ENCODE results near the gene IGF1R.

DNA sequence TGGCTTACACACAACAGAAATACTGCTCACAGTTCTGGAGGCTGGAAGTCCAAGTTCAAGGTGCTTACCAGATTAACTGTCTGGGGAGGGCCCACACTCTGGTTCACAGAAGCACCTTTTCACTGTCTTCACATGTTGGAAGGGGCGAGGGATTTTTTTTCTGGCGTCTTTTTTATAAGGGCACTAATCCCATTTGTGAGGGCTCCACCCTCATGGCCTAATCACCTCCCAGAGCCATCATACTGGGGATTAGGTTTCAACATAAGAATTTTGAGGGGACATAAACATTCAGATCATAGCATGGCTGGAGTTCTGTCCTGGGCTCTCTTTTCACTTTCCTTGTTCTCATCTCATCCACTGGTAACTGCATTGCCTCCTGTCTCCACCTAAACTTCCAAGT, 63.5 kb downstream of the IGF1R start:
- TF ChIP-seq, protein P1, sequence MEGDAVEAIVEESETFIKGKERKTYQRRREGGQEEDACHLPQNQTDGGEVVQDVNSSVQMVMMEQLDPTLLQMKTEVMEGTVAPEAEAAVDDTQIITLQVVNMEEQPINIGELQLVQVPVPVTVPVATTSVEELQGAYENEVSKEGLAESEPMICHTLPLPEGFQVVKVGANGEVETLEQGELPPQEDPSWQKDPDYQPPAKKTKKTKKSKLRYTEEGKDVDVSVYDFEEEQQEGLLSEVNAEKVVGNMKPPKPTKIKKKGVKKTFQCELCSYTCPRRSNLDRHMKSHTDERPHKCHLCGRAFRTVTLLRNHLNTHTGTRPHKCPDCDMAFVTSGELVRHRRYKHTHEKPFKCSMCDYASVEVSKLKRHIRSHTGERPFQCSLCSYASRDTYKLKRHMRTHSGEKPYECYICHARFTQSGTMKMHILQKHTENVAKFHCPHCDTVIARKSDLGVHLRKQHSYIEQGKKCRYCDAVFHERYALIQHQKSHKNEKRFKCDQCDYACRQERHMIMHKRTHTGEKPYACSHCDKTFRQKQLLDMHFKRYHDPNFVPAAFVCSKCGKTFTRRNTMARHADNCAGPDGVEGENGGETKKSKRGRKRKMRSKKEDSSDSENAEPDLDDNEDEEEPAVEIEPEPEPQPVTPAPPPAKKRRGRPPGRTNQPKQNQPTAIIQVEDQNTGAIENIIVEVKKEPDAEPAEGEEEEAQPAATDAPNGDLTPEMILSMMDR (IDR thresholded peaks at IDR 0.05): no peak
- TF ChIP-seq POLR2A (IDR thresholded peaks at IDR 0.05) (no peak), POLR2AphosphoS5 (IDR thresholded peaks at IDR 0.05) (no peak), EP300 (IDR thresholded peaks at IDR 0.05) (no peak)
